NOMO-1 (cell line): ENCODE data around the gene AEBP2.
"Not testable (repeated sequence)": the region's sequence is repeated elsewhere in the genome, so short reads cannot be mapped to it uniquely, and the experiment has no call there.

Experiments
- DNase-seq, 2 experiments: peaks; one replicate each; lab custom pipeline; 2025; ENCODE audit not compliant: unreplicated experiment in 2 of 2; lab: John Stamatoyannopoulos, UW

AEBP2 gene

GRCh38 chr12:19451196-19451595 is 11.9 kb downstream of the AEBP2 start:
- DNase-seq: no peak

- DNase-seq: no peak
Observed at GRCh38 chr12:19453961-19454360, 14.7 kb downstream of the AEBP2 start.

- DNase-seq: no peak
Observed at GRCh38 chr12:19454837-19455236, 15.5 kb downstream of the AEBP2 start.

DNA sequence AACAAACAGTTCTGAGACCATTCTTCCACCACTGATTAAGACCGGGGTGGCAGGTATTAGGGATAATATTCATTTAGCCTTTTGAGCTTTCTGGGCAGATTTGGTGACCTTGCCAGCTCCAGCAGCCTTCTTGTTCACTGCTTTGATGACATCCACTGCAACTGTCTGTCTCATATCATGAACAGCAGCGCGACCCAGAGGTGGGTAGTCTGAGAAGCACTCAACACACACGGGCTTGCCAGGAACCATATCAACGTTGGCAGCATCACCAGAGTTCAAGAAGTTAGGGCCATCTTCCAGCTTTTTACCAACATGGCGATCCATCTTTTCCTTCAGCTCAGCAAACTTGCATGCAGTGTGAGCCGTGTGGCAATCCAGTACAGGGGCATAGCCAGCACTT is 16.9 kb downstream of the AEBP2 start:
- no peak for DNase-seq

GRCh38 chr12:19457561-19457960 is 18.3 kb downstream of the AEBP2 start:
- no peak for DNase-seq

DNA sequence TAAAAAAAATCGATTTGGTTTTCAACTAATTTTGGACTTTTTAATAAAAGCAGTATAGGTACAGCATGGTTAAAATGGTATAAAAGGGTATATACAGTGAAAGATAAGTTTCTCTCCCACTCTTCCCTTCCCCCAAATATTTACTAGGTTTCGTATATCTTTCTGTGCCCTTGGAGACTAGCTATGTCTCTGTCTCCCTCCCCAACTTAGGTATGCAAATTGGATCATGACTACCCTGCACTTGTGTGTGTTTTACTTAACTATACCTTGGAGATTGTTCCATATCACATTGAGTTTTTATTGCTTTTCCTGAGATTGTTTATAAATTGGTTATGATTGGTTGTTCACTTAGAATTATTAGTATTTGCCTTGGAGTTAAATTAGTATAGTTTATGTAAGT is 19.4 kb downstream of the AEBP2 start:
- DNase-seq: no peak

DNA sequence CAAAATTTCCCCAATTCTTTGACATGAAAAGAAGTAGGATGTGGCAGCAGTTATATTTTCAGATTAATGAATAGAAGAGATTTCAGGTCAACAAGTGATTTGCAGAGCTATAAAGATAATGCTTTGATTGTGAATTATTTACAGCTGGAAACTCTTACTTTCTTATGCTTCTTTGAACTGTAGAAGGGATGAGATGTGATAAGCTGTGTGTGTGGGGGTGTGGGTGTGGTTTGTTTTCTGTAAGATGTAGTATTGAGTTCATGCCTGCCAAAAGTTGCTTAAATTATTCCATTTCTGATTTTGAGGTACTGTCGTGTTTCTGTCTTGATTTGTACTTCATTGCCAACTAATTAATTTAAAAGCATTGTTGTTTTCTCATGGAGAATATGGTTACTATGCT is 22.7 kb downstream of the AEBP2 start:
- DNase-seq: no peak

DNA sequence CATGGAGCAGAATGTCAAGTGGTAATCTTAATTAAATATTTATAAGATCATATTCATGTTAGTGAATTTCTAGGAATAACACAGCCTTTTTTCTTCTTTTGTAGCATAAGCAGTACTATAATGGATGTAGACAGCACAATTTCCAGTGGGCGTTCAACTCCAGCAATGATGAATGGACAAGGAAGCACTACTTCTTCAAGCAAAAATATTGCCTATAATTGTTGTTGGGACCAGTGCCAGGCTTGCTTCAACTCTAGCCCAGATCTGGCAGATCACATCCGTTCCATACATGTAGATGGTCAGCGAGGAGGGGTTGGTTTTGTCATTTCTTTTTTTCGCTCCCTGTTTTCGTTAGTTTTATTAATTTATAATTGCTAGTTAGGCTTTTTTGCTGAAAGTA is 23.1 kb downstream of the AEBP2 start:
- DNase-seq: no peak

DNA sequence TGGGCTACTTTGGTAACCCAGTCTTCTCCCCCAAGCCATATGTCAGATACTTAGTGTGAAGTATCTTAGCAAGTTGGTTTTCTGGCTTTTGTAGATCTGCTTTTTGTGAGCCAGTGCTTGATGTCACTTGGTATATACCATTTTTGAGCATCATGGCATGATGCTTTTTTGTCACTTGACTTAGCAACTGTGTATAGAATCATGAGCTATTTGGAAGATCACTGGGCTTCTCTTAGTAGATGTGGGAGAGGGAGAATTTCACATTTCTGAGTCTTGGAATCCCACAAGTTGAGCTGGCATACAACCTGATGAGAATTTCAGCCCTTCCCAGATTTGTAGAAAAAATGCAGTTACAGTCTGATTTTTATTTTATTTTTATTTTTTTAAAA is 24.9 kb downstream of the AEBP2 start:
- DNase-seq: no peak

DNA sequence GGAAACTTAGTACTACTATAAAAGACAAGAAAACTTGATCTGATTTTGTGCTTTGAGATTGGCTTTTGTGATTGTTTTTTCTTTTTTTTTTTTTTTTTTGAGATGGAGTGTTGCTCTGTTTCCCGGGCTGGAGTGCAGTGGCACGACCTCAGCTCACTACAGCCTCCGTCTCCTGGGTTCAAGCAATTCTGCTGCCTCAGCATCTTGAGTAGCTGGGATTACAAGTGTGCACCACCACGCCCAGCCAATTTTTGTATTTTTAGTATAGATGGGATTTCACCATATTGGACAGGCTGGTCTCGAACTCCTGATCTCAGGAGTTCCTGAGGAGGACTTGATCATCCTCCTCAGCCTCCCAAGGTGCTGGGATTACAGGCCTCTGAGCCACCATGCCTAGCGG is 26.4 kb downstream of the AEBP2 start:
- DNase-seq: no peak

DNA sequence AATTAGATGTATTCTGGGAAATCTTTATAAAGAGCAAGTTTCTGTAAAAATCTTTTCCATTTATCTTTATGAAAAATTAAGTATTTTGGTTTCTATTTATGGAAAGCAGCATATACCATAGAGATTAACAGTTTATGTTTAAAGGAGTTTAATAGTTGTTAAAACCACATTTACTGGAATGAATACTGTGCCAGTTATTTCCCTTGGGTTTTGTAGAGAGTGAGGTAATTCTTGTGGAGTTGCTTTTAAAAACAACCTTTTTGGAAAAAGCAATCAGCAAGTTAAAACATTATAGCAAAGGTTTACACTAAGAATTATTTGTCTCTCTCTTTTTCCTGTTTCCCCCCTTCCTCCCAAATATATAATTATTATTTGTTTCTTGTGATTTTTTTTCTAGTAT is 34.9 kb downstream of the AEBP2 start:
- DNase-seq: no peak

GRCh38 chr12:19475884-19476505 is 36.7 kb downstream of the AEBP2 start:
- not testable (repeated sequence) for DNase-seq

- DNase-seq: no peak
Observed at GRCh38 chr12:19477071-19477470, 37.8 kb downstream of the AEBP2 start.

DNA sequence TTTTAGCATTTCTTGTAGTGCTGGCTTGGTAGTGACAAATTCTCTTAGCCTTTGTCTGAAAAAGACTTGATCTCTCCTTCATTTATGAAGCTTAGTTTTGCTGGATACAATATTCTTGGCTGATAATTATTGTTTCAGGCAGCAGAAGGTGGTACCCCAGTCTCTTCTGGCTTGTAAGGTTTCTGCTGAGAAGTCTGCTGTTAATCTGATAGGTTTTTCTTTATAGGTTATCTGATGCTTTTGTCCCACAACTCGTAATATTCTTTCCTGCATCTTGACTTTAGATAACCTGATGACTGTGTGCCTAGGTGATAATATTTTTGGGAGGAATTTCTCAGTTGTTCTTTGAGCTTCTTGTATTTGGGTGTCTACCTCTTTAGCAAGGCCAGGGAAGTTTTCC is 41.2 kb downstream of the AEBP2 start:
- DNase-seq: no peak

DNA sequence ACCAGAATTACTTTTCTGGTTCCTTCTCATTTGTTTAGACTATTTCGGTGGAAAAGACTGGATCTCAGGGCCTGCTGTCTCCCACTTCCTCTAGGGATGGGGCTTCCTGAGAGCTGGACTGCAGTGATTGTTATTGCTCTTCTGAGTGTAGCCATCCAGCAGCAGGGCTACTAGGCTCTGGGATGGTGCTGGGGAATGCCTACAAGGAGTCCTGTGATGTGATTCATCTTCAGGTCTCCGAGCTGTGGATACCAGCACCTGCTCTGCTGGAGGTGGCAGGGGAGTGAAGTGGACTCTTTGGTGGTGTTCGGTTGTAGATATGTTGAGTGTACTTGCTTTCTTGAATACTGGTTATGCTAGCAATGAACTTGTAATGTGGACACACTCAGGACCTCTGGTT is 42.7 kb downstream of the AEBP2 start:
- DNase-seq: no peak

GRCh38 chr12:19482551-19483109 is 43.3 kb downstream of the AEBP2 start:
- DNase-seq: no peak

GRCh38 chr12:19483727-19484126 is 44.4 kb downstream of the AEBP2 start:
- DNase-seq: no peak

GRCh38 chr12:19484738-19485137 is 45.4 kb downstream of the AEBP2 start:
- no peak for DNase-seq

GRCh38 chr12:19485240-19485639 is 45.9 kb downstream of the AEBP2 start:
- no peak for DNase-seq

GRCh38 chr12:19489168-19489567 is 49.9 kb downstream of the AEBP2 start:
- DNase-seq: no peak

GRCh38 chr12:19490908-19491307 is 51.6 kb downstream of the AEBP2 start:
- no peak for DNase-seq

- DNase-seq: no peak
Observed at GRCh38 chr12:19491863-19492262, 52.6 kb downstream of the AEBP2 start.
